Fibroblast of skin of abdomen (primary cell): Measurements from ENCODE around the gene CORO2A.
"Not testable (repeated sequence)": the region's sequence is repeated elsewhere in the genome, so short reads cannot be mapped to it uniquely, and the experiment has no call there.

Experiments
- DNase-seq: peaks from one replicate; pipeline ENCODE4 v3.0.0-alpha.2; 2013

The CORO2A gene

DNA sequence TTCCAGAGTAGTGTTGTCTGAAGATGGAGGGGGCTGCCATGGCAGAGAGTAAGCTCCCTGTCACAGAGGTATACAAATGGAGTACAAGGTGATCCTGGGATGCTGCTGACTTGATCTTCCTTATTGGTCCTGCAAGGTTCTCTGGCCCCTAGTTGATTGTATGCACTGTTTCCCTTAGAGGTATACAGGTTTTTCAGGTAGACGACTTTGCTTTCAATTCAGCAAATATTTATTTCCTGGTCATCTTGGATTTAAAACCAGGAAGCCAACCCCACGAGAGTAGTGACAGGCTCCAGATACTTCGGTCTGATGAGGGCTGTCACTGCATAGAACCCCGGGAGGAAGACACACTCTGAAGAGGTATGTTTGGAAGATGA is 56.9 kb downstream of the CORO2A start:
- DNase-seq: no peak

DNA sequence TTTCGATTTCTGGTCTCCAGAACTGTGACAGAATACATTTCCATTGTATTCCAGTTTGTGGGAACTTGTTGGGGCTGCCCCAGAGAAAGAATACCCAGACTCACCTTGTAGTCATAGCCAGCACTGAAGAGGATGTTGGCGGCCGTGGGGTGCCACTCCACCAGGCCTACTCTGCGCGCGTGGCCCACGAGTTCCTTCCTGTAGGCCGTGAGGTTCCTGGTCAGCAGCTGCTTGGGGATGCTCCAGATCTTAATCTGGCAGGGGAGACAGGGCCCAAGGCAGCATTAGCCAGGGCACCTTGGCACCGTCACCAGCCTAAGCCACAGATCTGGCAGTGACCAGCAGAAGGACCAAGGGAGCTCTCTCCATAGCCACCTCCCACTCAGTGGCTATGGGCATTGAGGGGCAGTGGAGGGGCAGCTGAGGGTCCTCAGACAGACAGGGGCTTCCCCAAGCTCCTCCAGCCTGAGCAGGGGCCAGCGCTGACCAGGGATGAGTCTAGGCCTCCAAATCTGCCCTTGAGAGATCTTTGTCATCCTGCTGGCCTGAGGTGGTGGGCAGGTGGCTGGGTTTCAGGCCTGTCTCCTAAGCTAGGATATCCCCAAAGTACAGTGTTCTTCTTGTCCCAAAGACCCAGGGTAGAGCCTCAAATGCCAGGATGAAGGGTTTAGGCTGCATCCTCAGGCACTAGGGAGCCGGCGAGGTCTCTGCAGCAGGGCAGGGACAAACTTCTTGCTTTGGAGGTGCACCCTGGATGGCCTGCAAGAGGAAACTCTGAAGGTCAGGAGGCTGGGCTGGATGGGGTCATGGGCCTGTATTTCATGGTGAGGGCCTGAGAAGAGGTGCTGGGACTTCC is 57.5 kb downstream of the CORO2A start:
- DNase-seq: no peak

DNA sequence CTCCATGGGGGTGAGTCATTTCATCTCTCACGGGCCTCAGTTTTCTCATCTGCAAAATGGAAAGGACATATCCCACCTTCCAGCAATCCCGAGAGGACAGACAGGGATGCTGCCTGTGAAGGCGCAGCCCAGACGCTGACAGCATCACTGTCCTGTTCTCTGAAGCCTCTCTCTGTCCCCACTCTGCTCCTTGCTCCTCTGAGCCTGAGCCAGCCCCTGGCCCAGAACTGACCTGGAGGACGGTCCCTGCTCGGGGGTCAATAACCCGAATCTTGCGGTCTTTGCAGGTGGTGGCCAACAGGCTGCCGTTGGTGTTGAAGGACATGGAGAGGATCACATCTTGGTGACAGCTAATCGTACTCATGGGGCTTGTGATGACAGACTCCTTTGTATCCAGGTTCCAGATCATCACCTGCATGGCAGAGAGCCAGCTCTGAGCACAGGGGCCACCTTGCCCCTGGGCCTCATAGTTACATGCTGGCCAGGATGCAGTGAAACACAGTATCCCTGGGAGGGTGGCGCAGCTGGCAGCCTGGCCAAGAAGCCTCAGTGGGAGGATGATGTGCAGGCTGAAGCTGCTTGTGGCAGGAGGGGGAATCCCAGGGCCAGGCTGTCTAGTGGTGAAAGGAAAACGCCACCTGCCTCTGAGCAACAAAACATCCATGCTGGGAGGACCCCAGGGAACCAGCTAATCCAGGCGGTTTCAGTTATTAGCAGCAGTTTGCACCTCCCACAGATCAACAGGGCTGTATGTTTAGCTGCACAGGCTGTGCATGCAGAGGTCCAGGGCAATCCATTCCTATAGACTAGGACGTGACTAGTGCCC is 59.4 kb downstream of the CORO2A start:
- no peak for DNase-seq

DNA sequence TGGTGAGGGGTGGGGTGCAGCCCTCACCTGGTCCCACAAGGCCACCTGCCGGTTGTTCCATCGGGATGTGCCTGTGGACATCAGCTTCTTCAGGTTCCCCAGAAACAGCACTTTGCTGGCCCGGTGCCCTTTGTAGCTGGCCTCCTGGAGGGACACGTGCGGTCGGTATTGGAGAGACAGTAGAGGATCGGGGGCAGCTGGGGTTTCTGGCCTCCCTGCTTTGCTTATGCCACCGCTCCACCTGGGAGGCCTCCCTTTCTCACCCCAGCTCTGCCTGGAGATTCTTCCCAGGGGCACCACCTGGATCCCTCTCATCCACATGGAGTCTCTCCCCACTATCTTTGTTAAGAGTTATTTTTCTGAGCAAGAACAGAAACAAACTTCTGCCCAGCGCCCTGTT is 60.3 kb downstream of the CORO2A start:
- no peak for DNase-seq

DNA sequence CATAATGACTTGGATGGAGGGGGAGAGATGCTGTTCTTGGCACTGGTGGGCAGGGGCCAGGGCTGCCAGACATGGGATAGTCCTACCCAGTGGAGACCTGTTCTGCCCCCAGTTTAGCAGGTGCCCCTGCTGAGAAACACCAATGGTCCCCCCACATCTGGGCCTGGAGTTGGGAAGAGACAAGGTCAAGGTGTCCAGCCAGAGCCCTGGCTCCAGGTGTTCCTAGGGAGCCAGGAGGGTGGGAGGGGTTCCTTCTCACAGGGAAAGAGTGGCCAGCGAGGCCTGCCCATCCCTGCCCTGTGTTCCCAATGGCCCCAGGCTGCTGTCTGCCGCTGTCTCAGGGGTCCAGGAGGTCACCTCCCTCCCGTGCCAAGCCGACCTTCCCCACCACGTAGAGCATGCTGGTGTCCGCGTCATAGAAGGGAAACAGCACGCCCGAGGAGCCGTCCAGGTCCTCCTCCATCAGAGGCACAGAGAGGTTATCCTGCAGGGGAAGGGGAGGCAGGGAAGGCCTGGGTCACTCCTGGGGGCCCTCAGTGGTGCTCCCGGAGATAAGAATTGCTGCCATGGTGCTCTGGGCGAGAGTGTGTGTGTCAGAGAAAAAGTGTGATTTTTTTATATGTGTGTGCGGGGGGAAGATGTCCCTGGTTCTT is 61.7 kb downstream of the CORO2A start:
- DNase-seq: no peak

DNA sequence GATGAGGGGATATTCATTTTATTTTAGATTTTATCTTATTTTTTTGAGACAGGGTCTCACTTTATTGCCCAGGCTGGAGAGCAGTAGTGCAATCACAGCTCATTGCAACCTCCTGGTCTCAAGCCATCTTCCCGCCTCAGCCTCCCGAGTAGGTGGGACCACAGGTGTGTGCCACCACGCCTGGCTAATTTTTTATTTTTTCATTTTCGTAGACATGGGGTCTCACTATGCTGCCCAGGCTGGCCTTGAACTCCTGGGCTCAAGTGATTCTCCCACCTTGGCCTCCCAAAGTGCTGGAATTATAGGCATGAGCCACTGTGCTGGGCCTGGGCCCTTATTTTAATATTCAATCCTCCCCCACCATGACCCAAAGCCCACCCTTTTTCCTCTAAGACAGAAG is 62.4 kb downstream of the CORO2A start:
- DNase-seq: not testable (repeated sequence)

DNA sequence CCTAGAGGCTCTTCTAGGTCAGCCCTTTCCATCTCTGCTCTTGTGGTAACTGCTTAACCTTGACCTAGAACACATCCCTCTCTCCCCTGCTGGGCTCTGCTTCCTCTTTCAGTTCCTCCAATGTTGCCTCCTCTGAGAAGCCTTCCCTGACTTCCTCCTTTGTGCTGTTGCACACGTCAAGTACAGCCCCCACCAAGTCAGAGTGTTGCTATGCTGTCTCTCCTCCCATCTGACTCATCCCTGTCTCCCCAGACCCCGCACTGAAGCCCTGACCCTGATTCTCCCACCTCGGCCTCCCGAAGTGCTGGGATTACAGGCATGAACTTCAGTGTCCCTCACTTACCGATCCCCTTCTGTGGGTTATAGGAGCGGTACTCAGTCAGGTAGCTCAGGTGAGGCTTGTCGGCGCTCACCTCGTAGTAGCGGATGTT is 63.0 kb downstream of the CORO2A start:
- no peak for DNase-seq

DNA sequence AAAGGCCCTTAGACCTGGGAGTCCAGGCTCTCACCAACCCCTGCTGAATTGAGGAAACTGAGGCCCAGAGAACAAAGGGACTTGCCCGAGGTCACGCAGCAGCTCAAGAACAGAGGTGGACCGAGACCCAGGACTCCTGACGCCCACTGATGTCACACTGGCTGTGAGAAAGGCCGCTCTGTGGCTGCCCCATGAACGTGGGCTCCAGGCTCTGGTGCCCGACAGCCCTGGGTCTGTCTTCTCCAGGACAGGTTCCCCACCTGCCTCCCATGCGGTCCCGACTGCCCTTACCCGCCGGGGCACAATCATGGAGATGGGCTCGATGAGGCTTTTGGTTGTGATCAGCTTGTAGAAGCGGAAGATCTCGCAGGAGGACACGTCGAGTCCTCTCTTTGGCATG is 64.1 kb downstream of the CORO2A start:
- no peak for DNase-seq

DNA sequence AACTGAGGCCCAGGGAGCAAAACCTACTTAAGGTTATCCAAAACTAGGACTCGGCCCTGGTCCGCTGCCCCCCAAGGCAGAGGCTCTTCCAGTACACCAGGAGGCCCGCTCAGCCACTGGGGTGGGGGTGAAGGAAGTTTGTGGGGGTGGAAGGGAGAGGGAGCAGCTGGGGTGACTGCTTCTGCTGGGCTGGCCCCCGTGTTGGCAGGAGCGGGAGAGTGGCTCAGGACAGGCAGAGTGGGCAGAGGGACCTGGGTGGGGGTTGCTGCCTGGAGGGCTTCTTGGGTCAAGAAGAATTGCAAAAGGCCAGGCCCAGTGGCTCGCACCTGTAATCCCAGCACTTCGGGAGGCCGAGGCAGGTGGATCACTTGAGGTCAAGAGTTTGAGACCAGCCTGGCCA is 65.2 kb downstream of the CORO2A start:
- DNase-seq: no peak

DNA sequence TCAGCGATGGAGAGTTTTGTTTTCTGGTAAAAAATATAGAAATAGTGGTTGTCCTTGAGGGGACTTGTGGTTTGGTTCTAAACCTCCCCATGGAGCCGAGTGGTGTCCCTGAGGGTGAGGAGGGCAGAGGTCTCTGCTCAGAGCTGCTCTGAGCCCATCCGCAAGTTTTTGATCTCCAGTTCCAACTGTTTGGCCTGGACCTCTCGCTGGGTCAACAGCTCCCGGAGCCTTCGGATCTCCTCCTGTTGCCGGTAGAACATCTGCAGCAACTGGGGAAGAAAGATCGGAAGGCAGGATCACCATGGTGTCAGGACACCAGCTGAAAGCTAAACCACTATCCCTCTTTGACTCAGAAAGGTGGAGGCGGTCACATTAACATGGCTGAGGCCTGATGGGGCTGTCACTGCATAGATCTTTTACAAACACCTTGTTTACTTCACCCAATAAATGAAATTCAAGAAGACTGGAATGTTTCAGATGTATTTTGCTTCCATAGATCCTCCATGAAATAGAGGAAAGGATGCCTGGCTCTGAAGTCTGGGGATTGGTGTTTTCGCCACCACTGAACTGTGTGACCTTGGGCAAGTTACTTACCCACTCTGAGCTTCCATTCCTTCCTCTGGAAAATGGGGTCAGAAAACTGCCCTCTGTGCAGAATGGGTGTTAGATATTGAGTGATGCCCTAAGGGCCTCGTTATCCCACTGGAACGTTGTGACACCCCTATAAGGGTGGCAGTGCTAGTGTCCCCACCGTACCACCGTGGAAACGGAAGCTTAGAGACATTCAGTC is 67.6 kb downstream of the CORO2A start:
- no peak for DNase-seq

DNA sequence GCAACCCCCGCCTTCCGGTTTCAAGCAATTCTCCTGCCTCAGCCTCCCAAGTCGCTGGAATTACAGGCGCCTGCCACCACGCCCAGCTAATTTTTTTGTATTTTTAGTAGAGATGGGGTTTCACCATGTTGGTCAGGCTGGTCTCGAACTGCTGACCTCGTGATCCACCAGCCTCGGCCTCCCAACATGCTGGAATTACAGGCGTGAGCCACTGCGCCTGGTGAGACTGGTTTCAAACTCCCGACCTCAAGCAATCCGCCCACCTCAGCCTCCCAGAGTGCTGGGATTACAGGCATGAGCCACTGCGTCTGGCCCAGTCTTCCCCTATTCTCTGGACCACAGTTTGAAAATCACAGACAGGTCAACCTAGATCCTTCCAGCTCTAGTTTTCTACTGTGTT is 68.3 kb downstream of the CORO2A start:
- DNase-seq: not testable (repeated sequence)

DNA sequence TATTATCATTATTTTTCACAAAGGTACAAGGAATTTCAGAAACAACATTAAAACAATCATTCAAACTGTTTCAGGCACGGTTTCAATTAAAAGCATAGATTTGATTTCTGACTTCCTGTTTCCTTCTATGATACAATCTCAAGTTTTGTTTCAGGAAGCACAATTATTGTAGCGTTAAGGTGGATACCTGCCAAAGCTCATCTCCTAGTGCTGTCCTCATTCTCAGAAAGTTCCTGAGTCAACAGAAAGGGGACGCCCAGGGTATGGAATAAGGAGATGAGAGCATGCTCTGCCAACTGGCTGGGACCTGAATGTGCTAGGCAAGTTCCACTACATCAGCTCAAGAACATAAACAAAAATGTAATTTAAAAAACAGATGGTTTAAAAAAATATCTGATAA is 71.4 kb downstream of the CORO2A start:
- DNase-seq: no peak

DNA sequence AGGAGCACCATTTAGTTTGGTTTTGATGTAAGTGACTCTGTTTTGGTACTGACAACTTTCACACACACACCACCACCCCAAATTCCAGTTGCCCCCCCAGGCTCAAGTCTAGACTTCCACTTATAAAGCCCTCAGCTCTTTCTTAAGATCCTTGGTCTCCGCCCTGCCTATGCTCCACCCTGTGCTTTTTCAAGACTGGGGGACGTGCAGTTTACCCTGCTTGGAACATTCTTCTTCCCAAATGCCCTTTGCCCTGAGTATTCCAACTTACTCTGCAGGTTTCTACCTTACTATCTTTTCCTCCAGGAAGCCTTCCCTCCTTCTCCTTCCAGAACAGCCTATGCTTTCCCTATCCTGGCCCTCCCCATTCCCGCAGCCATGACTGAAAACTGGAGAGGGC is 72.0 kb downstream of the CORO2A start:
- no peak for DNase-seq

DNA sequence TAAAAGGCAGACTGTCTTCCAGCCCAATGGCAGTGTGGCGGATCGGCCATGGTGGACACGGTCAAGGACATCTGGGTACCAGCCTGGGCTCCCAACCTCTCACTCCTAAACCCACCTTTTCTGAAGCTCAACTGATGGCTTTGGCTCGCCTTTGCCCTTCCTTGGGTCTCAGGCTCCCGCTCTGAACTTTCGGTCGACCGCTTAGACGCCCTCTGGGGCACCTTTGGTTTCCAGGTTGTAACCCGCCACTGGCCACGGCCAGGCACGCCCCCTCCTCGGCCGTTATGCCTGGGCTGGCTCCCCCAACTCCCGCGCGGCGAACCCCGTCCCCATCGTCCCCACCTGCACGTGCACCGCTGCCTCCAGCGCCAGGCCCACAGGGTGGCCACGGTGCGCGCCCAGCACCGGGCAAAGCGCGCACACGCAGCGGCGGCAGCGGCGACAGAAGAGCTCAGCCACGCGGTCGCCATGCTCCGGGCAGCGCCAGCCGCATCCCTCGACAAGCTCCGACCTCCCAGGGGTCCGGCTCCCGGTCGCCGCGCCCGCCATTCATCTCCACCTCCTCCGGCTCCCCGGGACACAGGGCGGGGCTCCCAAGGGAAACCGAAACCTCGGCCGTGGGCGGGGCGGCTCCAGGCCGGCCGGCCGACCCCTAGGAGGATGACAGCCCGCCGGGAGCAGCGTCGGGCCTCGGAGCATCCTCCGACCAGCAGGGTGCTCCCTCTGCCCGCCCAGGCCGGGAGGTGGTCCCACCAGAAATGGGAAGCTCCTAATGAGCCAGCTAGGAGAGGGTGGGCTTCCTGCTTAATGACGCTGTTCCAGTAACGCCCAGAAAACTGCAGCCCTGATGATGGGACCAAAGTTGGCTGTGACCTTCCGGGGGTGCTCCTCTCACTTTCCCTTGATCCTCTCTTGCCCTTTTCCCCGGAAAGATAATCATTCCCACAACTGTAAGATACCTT is 73.5 kb downstream of the CORO2A start, which contains the start of gene TRIM14:
Gene TRIM14, minus strand, starts transcription at position 583 of the 962 bp plus-strand sequence. Its CDS starts 34 bp downstream, at position 549.
- DNase-seq: peak; percentile 67

DNA sequence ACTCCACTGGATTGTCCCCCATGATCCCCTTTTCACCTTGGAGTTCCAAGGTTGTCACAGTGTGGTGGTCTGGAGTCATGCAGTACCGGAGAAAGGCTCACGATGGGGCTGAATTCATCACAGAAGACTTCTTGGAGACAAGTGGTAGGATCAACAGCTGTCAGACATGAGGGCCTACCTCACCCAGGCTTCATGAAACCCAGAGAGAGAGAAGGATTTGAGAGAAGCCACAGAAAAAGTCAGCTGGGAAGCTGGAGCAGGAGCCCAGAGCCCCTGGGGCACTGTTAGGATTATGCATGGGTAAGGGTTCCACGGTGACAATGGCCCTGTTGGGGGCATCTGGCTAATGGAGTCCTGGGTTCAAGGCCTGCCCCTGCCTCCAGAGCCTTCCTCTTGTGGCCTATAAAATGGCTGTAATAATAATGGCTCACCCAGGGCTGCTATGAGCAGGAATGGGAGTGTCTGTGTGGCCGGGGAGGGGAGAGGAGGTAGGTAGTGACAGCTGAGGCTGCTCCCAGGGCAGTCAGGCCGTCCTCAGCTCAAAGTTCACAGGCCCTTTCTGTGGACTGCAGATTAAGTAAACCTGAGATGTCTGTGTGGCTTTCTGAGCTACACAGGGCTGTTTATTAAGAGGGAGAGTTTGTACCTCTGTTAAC is 74.3 kb downstream of the CORO2A start:
- peak; percentile 28 for DNase-seq

DNA sequence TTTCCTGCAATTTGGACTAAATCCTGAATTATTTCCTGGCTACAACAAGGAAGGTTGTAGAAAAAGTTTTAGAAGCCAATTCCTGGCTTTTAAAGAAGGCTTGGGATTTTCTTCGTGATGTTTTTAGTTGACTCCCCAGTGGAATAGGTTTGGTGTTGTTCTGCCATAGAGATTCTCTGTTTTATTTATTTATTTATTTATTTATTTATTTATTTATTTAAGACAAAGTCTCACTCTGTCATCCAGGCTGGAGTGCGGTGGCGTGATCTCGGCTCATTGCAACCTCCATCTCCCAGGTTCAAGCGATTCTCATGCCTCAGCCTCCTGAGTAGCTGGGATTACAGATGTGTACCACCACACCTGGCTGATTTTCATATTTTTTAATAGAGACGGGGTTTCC is 75.3 kb downstream of the CORO2A start:
- not testable (repeated sequence) for DNase-seq

DNA sequence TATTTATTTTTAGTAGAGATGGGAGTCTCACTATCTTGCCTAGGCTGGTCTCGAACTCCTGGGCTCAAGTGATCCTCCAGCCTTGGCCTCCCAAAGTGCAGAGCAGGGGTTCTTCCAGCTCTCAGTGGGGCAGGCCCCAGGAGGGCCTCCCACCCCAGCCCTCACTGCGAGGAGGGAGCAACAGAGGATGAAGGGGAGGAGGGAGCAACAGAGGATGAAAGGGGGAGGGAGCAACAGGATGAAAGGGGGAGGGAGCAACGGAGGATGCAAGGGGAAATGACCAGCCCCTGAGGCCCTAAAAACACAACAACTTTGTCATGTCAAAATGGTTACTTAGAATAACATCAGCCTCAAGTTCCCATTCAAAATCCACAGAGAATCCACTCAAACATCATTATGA is 83.4 kb downstream of the CORO2A start:
- DNase-seq: no peak

DNA sequence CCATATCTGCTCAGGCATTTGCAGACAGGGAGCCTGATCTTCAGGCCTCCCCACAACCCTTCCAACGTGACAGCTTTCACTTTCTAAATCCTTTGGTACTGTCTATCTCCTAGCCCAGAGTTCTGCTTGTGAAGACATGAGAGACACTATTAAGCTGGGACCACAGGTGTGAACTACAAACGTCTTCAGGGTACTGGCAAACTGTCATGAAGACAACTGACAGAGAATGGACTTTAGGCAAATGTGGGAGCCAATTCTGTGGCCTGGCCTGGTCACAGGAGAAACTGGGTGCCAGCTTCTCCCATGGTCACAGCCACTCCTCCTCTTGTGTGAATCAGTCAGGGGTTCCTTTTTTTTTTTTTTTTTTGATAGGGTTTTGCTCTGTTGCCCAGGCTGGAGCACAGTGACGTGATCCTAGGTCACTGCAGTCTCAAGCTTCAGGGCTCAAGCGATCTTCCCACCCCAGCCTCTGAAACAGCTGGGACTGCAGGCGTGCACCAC is 83.9 kb downstream of the CORO2A start:
- DNase-seq: no peak

DNA sequence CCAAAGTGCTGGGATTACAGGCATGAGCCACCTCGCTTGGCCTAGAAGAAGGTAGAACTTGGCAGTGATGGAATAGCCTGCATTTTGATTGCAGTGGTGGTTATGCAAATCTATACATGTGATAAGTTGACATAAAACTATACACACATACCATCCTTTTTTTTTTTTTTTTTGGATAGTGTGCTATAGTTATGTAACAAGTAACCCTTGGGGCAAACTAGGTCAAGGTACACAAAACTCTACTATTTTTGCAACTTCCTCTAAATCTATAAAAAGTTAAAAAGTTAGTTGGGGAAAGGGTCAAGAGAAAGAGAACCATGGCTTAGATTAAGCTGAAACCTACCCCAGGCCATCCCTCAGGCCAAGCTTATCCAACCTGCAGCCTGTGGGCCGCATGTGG is 84.5 kb downstream of the CORO2A start:
- no peak for DNase-seq

DNA sequence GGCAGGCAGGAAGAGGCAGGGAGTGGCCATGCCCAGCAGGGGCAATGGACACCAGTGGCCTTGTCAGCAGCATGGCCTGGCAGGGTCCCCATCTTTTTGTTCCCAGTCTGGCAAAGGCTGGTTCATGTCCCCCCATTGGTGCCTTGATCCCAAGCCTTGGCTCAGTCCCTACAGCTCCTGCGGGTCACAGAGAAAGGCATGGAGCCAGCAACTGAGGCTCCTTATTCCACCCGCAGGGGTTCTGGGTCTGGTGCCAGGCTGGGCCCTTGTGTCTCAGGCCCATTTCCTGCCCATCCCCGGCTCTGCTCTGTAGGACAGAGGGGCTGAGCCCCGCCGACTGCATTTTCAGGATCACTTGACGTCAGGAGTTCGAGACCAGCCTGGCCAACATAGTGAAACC is 87.4 kb downstream of the CORO2A start:
- no peak for DNase-seq
